HG03460 (cell line): ENCODE results near the gene KCNT2.
"Not testable (repeated sequence)": the region's sequence is repeated elsewhere in the genome, so short reads cannot be mapped to it uniquely, and the experiment has no call there.

Source experiments
- ATAC-seq: cut with Tn5 transposase; IDR thresholded peaks from one replicate; pipeline ENCODE4 v1.9.1; 2021; ENCODE audit not compliant: unreplicated experiment

KCNT2 gene

DNA sequence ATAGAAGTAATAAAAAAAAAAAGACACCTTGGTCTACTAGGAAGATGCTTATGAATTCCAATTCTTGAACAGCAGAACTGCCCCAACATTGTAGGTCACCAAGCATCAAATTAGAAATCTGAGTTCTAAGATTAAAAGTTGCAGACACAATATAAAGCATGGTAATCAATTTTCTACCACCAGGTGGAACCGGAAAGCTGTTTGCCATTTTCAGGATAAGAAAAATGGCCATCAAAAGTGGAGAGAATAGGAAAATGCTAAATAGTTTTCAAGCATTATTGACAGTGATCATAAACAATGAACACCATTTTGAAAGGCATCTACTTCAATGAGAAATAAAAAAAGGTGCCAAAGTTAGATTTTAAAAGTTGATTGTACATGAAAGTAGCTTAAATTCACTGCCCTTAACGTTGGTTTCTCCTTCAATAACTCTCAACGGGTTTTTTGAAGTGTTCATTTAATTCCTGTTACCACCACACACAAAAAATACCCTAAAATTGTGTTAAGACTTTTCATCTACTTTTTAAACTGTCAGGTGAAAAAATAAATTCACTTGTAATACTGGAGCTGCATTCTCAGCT lies 252.9 kb downstream of the KCNT2 start:
- ATAC-seq: no peak

DNA sequence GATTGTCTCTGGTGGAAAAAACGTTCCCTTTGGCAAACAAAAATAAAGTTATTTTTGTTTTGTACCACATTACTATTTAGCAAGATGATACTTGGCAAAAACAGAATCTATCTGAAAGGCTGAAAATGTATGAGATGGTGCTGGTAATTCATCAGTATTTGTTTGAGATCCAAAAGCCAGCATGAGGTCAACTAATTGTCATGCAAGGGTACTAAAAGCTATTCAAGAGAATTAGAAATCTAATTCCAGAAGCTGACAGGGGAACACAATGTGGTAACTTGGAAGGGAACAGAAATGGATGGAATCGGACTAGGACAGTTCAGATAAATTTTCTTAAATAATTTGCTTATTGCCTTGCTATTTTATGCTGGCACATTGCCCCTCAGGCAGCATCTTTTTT lies 263.8 kb downstream of the KCNT2 start:
- ATAC-seq: no peak

- no peak for ATAC-seq
Measured at GRCh38 chr1:196324345-196324744, 283.9 kb downstream of the KCNT2 start.

- ATAC-seq: no peak
Measured at GRCh38 chr1:196323869-196324268, 284.4 kb downstream of the KCNT2 start.

GRCh38 chr1:196319301-196319700 lies 288.9 kb downstream of the KCNT2 start:
- no peak for ATAC-seq

DNA sequence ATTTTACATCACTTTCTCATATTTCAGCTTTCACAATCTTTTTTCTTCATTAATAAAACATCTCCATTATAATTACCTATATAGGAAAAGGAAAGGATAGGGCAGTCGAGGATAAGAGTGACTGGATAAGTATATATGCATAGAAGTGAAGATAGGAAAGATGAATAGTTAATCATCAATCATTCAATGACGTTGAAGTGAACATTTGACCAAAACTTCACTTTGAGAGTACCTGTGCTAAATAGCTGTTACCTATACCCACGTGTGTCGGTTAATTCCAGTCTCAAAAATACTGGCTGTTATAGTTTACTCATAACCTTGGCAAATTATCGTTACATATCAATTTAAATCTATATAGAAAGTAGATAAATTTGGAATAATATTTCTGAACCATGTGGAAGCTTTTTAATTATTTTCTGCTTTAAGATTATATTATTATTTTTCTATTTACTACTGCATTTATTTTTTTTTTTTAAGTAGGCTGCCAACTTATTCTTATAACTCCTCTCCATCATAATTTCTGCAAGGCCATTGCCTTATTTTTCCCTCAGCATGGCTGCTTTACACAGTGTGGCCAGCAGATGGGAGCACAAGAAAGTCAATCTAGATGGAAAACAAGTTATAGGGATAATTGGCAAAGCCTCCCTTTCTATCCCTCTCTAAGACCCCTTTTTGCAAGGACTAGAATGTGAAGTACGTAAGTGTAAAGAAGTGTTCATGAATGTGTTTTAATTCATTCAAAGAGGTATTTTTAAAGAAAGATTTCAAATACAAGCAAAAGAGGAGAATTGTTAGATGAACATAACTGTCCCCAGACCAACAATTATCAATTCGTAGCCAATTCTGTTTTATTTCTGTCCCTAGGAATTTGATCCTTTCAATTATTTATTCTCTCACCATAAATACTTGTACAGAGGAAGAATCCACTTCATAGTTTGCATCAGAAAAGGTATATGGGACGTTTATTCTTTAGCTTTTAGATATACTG lies 290.4 kb downstream of the KCNT2 start:
- ATAC-seq: no peak

DNA sequence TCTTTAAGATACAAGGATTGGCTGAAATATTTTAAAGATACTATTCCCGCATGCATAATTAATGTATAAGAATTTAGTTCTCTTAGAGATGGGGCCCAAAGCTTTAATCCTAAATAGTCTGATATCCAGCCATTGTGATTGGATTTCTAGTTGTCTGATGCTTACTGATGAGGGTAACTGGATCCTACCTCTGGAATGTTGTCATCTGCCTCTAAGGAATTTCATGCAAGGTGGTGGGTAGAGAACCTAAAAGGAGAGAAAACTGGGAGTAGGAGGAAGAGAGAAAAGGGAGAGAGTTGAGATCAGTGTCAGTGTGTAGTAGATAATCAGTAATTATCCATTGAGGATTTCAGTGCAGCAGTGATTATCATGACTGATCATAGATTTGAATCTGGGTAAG lies 295.5 kb downstream of the KCNT2 start:
- no peak for ATAC-seq

GRCh38 chr1:196309386-196309785 lies 298.9 kb downstream of the KCNT2 start:
- no peak for ATAC-seq

GRCh38 chr1:196308176-196308575 lies 300.1 kb downstream of the KCNT2 start:
- ATAC-seq: no peak

- ATAC-seq: no peak
Measured at GRCh38 chr1:196306421-196306820, 301.8 kb downstream of the KCNT2 start.

GRCh38 chr1:196305216-196305615 lies 303.0 kb downstream of the KCNT2 start:
- no peak for ATAC-seq

GRCh38 chr1:196302981-196303380 lies 305.3 kb downstream of the KCNT2 start:
- ATAC-seq: no peak

DNA sequence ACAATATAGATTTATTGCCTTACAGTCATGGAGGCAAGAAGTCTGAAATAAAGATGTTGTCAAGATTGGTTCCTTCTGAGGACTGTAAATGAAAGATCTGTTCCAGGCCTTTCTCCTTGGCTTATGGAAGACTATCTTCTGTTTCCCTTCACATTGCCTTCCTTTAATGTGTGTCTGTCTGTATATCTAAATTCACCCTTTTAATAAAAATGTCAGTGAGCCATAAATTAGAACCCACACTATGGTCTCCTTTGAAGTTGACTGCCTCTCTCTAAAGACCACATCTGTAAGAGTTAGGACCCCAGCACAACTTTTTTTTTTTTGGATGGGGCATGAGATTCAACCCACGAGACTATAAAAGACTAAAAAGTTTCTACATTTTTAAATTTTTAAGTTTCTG lies 305.8 kb downstream of the KCNT2 start:
- ATAC-seq: no peak

DNA sequence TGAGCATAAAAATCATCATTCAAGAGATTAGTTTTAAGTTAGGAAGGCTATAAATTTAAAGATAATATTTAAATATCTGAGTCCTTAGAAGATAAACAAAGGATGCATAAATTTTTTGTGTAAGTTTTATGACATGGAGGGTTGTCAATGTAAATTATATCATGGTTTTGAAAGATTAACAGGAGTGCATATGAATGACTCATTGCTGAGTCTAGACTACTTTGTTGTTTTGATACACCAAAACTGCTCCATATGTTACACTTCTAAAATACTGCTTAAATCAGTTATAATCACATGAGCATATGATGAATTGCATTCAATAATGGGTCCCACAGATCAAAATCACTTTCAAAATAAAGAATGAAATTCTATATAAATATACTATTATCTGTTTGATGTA lies 312.5 kb downstream of the KCNT2 start:
- no peak for ATAC-seq

DNA sequence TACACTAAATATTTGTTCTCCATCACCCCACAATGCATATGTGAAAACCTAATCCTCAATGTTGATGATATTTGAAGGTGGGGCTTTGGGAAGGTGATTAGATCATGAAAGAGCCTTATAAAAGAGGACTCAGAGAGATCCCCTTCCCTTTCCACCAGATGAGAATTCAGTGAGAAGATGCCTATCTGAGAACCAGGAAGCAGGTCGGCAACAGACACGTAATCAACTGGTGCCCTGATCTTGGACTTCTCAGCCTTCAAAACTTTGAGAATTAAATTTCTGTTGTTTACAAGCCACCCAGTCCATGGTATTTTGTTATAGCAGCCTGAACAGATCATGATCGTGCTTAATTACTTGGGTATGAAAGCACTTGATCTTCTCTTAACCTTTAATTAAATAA lies 329.4 kb downstream of the KCNT2 start:
- no peak for ATAC-seq

- no peak for ATAC-seq
Measured at GRCh38 chr1:196277860-196278259, 330.4 kb downstream of the KCNT2 start.

- ATAC-seq: no peak
Measured at GRCh38 chr1:196271212-196271947, 336.9 kb downstream of the KCNT2 start.

- ATAC-seq: not testable (repeated sequence)
Measured at GRCh38 chr1:196263086-196263485, 345.2 kb downstream of the KCNT2 start.

DNA sequence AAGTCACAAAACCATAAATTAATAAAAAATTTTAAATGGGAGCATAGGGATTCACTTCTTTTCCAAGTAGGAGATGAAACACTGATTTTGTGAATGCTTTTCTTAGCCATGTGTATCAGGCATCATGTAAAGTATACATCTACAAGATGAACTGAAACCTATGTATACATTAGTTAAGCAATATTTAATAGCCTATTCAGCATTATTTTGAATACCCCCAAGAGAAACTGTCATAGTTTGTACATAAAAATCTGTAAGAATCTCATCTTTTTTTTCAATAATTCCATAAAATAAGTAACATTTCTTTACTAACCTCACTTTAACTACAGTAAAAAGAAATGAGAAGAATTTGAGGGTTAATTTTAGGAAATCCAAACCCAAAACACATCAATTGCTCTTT lies 348.0 kb downstream of the KCNT2 start:
- ATAC-seq: no peak

- ATAC-seq: no peak
Measured at GRCh38 chr1:196259316-196259715, 348.9 kb downstream of the KCNT2 start.

DNA sequence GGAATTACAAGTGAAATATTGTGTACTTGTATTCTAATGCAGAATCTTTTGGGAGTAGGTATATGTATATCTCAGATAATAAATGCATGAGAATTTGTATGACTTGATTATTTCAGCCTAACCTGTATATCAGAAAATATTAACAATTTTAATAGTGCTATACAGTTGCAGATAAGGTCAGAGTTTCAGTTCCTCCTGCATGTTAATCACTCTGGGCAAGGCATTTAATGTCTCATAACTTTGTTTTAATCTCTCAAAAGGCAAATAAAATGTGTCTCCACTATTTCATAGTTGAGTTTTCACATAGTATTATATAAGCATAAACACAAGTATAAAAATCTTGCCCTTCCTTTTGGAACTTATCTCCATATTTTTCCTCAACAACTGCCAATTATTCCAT lies 352.5 kb downstream of the KCNT2 start:
- ATAC-seq: no peak

- no peak for ATAC-seq
Measured at GRCh38 chr1:196229546-196229945, 378.7 kb downstream of the KCNT2 start.
